NCI-H446 (cell line): ENCODE results near the gene ADI1.

ENCODE experiments used
- DNase-seq, 2 experiments: peaks; one replicate each; lab custom pipeline; 2025; lab: John Stamatoyannopoulos, UW

ADI1 gene

GRCh38 chr2:3480352-3481010 is 38.9 kb downstream of the ADI1 start:
- DNase-seq, result no peak

DNA sequence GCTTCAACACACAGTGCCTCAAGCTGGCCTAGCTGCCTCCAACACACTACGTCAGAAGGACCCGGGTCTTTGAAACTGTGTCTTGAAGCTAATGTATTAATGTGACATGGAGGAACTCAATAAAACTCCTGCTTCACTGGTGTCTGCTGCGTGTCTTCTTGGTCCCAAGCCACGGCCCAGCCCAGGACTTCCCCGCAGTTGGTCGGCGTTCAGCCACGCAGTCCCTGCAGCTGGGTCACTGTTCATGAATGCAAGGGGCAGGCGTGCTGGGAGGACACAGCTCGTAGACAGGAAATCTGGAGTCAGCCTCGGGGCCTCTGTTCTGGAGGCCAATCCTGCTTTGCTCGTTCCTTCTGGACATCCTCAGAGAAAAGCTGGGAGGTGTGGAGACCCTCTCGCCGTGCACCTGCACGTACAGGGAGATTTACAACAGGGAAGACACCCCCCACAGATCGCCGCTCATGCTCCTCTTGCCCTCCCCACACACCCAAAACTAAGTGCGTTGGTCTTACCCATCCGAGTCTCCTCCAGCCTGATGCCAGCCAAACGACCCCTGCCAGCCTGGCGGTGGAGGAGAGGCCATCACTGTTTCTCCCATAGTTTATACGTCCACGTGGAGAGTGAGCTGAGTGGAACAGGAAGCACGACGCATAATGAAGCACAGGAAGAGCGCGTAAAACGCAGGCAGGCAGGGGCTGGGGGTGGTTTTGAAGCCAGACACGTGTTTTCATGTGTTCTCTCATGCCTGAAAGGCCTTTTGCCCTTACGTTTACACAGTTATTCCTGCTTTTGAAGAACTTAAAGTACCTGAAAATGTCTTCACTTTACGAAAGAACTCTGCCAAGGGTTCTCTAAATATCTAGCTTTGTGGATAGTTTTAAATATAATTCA is 39.7 kb downstream of the ADI1 start:
- no peak for DNase-seq

DNA sequence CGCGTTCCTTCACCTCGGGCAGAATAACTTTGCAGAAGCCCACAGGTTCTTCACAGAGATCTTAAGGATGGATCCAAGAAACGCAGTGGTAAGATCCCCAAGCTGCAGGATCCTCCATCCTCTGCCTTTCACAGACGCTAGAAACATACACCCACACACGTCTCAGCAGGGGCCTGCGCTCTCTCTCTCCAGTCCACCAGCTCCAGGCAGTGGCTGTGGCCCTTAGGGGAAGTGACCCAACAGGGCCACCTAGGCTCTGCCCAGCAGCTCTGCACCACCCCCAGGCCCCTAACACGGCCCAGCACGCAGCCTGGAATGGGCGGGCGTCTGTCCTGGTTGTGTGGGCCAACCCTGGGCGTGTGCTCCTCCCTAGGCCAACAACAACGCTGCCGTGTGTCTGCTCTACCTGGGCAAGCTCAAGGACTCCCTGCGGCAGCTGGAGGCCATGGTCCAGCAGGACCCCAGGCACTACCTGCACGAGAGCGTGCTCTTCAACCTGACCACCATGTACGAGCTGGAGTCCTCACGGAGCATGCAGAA is 40.4 kb downstream of the ADI1 start:
- DNase-seq, result no peak

DNA sequence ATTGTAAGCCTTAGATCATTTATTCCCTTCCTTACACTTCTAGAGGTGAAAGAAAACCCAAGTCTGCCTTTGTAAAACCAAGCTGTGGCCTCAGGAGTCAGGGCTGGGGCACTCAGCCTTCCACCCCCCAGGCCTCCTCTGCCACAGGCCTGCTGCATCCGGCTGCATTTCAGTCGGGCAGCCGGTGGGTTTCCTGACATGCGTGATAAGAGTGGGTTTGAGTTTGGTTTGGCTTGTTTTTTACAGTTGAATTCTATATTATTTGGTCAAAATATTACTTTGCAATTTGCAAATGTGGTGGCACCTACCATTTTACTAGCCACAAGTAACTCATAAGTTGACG is 42.4 kb downstream of the ADI1 start:
- no peak for DNase-seq

DNA sequence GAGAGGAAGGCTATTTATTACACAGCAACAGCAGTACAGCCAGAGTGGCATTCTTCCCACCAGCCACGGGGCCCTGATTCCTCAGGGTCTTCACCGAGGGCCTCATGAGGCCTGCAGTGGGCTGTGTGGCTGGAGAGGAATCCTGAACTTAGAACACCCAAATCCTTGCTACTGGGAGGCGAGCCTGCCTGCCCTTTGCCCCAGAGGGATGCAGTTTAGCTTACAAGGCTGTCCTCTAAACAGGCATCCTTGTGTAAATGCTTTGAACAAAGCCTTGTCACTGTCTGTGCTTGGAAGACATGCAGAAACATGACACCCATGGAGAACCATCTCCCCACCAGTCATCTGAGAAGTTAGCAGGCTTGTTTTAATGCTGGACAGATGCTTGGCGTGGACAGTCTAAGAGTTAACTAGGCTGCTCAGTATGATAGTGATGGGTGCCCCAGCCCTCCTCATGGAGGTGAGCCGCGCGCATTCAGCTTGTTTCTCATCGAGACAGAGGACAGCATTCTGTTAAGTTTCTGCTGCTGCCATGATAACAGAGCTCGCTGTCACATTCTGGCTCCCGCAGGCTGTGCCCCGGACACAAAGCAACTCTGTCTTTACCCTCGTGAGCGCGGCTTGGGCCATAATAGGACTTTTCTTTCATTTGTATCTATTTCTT is 42.9 kb downstream of the ADI1 start:
- no peak for DNase-seq

DNA sequence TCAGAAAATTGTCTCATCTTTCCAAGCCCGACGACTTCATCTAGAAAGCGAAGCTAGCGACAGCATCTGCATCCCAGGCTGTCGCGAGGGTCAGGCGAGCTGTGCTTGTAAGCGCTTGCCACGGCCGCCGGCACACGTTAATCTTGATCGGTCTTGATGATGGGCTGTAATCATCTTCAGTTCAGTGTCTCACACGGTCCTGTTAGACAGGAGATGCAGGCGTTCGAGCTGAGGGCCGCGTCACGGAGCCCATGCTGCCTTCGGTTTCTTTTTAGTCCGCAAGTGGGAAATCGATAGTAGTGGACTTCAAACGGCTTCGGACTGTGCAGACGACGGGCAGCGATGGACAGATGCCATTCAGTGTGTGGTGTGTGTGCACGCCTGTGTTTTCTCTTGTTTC is 43.6 kb downstream of the ADI1 start:
- no peak for DNase-seq

DNA sequence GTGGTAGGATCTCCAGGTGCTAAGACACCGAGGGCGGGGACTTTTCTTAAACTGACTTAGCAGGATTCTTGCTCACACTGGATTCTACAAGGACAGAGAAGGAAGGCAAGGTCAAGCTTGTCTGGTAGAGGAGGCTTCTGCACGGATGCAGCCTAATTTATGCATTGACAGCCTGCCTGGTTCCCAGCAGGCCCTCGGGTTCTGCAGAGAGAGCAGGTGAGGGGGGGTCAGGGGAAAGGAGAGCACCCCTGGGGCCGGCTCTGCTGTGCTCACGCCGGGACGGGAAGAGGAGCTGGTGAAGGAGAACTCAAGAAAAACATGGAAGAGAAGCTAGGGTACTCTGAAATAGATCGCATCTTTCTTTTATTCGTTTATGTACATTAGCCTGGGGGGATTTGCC is 46.4 kb downstream of the ADI1 start:
- no peak for DNase-seq

GRCh38 chr2:3472296-3472695 is 47.0 kb downstream of the ADI1 start:
- DNase-seq, result no peak

DNA sequence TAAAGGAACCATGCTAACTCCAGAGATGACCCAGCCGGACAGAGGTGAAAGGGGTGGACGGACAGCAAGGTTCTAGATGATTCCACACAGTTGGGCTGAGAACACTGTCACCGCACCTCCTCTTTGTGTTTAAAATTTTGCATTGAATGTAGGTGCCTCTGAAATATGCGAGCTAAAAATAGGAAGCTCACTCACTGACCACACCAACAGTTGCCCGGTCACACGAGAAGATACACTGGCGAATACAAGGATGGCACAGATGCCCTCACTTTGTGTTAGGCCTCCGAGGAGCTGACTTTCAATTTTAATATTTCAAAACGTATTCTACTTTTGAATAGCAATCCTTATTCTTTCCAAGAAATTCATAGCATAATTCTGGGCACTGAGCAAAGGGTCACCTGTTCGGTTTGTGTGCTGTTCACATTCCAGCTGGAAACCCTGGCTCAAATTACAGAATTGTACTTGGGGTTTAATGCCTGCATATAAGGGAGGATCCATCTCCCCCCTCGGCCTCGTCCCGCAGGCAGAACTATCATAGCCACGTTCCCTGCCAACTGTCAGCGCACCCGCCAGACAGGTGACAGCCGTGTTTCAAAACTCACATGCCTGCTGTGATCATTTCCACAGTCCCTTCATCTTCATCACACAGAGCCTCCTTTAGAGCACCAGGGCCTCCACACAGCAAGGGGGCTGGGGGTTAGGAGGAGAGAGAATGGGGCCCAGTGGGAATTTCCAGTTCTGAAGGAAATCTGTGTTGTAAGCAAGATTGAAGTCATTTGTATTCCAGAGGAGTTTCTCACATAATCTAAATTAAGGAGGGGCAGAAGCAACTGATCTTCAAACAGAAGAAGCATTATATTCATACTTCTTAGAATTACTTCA is 48.2 kb downstream of the ADI1 start:
- DNase-seq, result no peak

DNA sequence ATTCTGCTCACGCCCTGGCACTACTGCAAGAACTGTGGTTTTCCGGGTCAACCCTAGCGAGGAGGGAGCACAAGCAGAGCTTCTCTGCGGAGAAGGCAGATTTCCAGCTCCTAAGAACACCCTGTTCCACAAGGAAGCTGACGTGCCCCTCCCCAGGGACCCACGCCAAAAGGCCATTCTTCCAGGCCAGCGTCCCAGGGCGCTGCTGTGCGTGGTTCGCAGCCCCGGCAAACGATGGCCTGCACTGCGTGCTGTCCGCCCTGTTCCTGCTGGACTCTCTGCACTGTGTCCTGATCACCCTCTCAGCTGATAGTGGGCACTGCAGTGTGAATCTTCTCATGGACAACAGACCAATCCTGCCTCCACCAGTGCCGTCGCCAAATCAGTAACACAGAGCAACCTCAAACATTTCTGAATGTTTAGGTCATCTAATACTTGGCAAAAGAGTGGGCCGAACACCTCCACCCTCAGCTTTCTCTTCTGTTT is 49.1 kb downstream of the ADI1 start:
- DNase-seq, result no peak

DNA sequence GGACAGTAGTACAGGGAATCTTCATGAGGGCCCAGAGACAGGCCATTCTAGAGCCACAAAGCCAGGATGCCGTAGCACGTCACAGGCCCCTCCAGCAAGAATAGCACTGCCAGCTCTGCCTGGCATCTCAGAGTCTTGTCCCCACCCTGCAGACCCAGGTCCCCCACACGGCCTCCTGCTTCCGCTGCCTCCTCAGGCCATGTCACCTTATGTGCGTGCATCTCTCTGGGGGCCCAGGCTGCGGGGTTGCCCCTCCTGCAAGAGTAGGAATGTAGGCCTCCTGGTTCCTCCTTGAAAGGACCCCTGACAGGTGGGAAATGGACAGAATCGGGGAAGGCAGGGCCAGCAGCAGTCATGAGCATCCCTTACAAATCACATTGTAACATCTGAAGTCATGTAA is 49.8 kb downstream of the ADI1 start:
- no peak for DNase-seq

DNA sequence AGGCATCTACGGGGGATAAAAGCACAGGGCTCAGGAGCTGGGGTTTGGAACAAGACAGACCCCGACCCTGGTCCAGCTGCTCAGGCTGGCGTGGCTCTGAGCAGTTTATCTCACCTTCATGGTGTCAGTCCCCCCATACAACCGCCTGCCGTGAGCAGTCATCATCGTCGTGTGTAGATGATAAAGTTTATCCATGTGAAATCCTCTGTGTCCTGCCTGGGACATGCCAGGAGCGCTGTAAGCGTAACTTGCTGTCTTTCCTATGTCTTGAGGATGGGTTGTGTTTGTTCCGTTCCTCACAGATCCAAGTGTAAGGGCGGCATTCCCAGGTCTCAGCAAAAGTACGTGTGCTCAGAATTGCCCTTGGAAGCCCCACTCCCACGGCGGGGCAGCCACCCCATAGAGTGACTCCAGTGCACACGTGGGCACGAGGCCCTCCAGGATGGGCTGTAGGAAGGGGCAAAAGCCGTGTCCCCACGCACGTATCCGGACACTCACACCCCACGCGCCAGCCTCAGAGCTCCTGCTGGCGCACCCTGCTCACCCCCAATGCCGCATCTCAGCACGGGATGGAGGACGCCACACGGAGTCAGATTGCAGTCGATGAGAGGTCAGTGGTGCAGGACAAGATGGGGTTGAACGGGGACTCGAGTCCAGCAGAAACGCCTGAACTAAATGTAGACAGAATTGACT is 50.9 kb downstream of the ADI1 start:
- DNase-seq, result no peak

- DNase-seq, result no peak
Measured at GRCh38 chr2:3467654-3468053, 51.7 kb downstream of the ADI1 start.

DNA sequence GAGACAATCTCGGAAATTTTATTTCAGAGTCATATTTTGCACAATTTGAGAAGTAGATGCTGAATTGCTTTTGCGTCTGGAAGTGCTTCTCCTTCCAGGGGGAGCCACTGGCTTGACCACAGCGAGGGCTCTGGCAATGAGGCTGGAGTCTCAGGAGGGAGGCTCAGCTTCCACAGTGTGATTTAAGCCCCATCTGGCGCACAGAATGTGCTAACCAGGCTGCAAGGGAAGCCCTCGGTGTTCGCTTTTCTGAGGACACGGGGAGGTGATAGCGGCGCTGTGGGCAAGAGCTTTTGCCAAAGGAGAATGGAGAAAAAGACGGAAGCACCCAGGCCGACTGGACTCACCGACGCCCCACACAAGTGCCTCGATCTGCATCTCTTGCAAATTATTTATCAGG is 52.4 kb downstream of the ADI1 start:
- DNase-seq, result no peak

- no peak for DNase-seq
Measured at GRCh38 chr2:3466482-3466863, 52.9 kb downstream of the ADI1 start.

DNA sequence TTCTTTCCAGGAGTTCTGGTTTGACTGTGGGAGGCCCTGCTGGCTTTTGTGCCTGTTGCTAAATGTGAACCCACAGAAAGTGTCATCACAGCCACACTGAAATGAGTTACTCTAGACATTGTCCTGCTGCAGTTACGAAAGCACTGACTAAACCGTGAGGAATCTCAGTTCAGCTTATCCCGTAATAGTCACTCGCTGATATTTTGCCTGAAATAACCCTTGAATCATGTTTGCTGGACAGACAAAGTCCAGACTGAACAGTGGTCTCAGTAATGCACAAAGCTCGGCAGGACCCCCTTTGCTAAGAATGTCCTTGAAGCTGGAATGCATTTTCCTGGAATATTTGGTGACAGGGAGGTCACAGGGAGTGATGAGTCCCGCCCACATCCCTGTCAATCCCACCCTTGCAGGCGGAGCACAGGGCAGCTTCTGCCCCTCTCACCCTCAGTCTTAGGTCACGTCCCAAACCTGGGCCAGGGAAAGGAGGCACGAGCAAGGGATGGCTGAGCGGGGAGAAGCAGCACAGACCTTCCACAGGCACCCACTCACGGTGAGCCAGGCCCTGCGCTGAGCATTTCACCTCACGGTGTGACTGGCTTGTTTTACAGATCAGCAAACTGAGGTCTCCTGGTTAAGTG is 53.4 kb downstream of the ADI1 start:
- no peak for DNase-seq

DNA sequence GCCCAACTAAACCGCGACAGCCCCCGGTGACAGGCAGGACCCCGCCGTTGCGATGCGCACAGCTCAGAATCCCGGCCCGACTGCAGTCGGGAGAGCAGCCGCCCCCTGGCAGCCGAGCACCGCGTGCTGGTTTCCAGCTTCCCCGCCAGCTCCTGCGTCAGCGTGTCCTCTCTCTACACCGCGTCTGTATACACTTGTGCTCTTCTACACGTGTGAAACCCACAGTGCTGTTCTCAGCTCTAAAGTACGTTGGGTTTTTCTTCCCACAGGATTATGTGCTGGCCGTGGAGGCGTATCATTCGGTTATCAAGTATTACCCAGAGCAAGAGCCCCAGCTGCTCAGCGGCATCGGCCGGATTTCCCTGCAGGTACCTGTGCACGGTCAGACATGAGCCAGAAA is 54.0 kb downstream of the ADI1 start:
- DNase-seq, result no peak

GRCh38 chr2:3464401-3465005 is 54.8 kb downstream of the ADI1 start:
- DNase-seq, result no peak

GRCh38 chr2:3463944-3464343 is 55.4 kb downstream of the ADI1 start:
- no peak for DNase-seq

DNA sequence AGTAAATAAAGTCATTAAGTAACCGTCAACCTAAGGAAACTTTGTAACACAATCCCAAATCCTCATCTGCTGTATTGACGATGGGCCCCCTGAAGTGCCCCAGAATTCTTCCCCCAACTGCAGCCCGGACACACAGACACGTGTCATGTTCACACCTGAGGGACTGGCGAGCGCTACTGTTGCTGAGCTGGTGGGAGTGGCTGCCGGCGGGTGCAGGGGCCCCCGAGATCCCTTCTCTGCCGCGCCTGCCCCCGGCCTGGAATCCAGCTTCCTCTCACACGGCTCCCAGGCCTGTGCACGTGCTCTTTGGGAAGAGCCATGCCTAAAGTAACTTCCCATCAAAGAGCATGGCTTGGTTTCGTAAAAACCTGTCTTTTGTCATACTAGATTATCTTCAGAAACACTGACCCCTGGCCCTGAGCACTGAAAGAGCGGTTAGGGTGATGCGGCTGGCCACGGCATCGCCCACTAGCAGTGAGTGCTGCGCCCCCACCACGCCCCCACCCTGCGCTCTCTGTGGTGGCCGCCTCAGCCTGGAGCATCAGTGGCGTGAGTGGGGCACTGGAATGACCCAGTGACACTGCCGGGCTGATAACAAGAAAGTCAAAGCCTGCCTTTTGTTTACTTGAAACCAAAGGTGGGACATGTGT is 56.0 kb downstream of the ADI1 start:
- no peak for DNase-seq
